PFSK-1 (cell line): Measurements from ENCODE around the gene G3BP1.

Experiments
- FOXP2 ChIP-seq: optimal IDR thresholded peaks from 2 replicates; pipeline ENCODE3; 2011; ENCODE audit warnings: borderline replicate concordance, control low read depth, inconsistent platforms; ENCODE audit not compliant: insufficient read depth; ENCODE audit errors: extremely low read length, extremely low read depth
- POLR2AphosphoS5 ChIP-seq: IDR thresholded peaks from 2 replicates; pipeline ENCODE4 v1.6.1; 2012; ENCODE audit warnings: low read depth, mild to moderate bottlenecking, control low read depth, low read length, moderate library complexity
- REST ChIP-seq, 2 experiments: IDR thresholded peaks; 2 replicates each; pipeline versions ENCODE4 v1.6.1 to v1.8.0; 2011 to 2012; ENCODE audit warnings: low read depth in 2 of 2, low read length in 2 of 2, control low read depth in 1 of 2, inconsistent platforms in 1 of 2, mild to moderate bottlenecking in 1 of 2, moderate library complexity in 1 of 2; ENCODE audit not compliant: insufficient read depth in 1 of 2
- SIN3A ChIP-seq: IDR thresholded peaks from 2 replicates; pipeline ENCODE4 v1.6.1; 2012; ENCODE audit warnings: mild to moderate bottlenecking, low read length, moderate library complexity, borderline replicate concordance; ENCODE audit not compliant: insufficient read depth
- TAF1 ChIP-seq: IDR thresholded peaks from 2 replicates; pipeline ENCODE4 v1.6.1; 2012; ENCODE audit warnings: low read length, control low read depth, borderline replicate concordance; ENCODE audit not compliant: insufficient read depth

The G3BP1 gene

DNA sequence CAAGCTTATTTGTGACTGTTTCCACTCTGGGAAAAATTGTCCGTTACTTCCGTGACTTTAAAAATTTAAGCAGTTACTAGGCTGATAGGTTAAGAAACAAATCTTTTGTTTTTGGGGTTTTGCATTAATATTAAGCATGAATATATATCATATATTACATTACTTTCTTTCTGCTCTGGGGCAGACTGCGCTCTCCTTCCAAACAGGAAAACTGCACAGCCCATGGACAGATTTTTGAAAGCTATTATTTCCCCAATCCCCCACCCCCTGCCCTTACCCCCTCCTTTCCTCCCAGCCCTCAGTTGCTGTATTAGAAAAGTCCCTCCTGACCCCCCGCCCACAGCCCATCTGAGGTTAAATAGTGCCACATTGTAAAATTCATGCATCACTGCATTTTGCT is 50.4 kb downstream of the G3BP1 start:
- TF ChIP-seq TAF1 (no peak), POLR2AphosphoS5 (no peak), FOXP2 (no peak)

GRCh38 chr5:151825445-151825844 is 53.7 kb downstream of the G3BP1 start:
- no peak for TF ChIP-seq POLR2AphosphoS5
- TF ChIP-seq REST (IDR thresholded peaks at IDR 0.05; ENCODE audit: insufficient read depth in 1 of 2, low read depth in 2 of 2, low read length in 2 of 2): peak in 1 of 2 experiments; percentile 41; a peak in 1 of 4 replicates

DNA sequence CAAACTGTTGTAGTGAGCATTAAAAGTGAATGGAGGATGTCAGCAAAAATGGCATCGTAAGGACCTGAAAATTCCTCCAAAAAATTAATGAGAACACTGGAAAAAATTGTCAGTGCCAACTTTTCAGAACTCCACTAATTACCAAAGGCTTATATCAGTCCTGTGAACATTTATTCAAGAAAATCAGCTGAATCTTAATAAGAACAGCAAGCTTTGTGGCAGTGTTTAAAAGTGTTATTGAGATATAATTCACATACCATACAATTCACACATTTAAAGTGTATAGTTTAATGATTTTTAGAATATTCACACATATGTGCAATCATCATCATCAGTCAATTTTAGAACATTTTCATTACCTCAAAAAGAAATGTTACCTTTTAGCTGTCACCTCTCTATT is 57.6 kb downstream of the G3BP1 start:
- TF ChIP-seq FOXP2 (no peak), REST (IDR thresholded peaks at IDR 0.05; ENCODE audit: insufficient read depth in 1 of 2, low read depth in 2 of 2, low read length in 2 of 2) (no peak), POLR2AphosphoS5 (no peak), SIN3A (no peak)

DNA sequence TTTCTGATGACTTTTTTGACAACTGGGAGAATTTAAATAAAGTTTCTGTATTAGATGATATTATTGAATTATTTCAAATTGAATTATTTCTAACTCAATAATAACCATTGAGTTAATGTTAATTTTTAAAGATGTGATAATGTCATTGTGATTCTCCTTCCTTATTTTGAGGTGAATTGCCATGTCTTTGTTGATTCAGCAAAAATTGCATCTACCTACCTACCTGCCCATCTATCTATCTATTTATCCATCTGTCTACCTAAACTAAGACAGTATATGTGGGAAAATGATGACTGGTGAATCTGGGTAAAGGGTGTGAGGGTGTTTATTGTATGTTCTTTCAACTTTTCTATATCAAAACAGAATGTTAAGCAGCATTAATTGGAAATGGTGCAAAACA is 75.0 kb downstream of the G3BP1 start:
- TF ChIP-seq FOXP2 (no peak), TAF1 (no peak), SIN3A (no peak), REST (IDR thresholded peaks at IDR 0.05; ENCODE audit: insufficient read depth in 1 of 2, low read depth in 2 of 2, low read length in 2 of 2) (no peak)

DNA sequence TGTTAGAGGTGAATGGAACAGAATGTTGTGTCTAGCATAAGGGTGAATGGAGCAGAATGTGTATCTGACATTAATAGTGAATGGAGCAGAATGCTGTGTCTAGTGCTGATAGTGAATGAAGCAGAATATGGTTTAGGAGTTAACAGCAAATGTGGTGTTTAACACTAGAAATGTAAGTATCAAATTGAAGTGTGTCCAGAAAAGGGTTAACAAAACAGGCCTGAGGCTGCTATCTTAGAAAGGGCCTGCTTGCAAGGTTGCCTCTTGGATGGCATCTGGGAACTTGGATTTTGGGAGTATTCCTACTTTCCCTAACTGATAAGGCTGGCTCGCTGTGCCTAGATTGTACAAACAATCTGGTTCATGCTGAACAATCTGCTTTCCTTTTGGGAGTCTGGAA is 76.1 kb downstream of the G3BP1 start:
- TF ChIP-seq POLR2AphosphoS5 (no peak), FOXP2 (no peak), REST (IDR thresholded peaks at IDR 0.05; ENCODE audit: insufficient read depth in 1 of 2, low read depth in 2 of 2, low read length in 2 of 2) (no peak), TAF1 (no peak), SIN3A (no peak)

DNA sequence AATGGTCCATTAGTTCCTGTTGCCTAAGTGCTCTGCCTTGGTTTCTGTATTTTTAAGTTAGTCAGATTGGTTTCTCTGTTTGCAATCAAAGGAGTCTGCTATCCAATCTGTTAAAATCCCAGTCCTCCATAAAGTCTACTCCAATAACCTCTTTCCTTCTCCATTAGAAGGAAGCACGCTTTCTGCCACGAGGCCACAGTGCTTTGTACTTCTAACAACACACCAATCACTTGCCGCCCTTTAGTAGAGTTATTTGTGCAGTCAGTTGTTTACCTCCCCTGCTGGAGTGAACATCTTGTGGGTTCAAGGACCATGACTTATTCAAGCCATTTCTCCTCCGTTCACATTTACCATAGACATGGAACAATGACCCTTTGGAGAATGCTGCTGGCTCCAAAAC is 83.9 kb downstream of the G3BP1 start:
- no peak for TF ChIP-seq REST (IDR thresholded peaks at IDR 0.05; ENCODE audit: insufficient read depth in 1 of 2, low read depth in 2 of 2, low read length in 2 of 2)
- no peak for TF ChIP-seq FOXP2
- no peak for TF ChIP-seq POLR2AphosphoS5
